Ishikawa (cell line): ENCODE measurements around the gene CDC123.
A peak's percentile ranks its signal among the peaks of the same experiment; 100 is the strongest.

Experiments
- CEBPB ChIP-seq: IDR thresholded peaks from 2 replicates; pipeline ENCODE4 v1.6.1; 2012
- CREB1 ChIP-seq: IDR thresholded peaks from 2 replicates; pipeline ENCODE4 v1.6.1; 2012; ENCODE audit warnings: low read depth
- EGR1 ChIP-seq: IDR thresholded peaks from 2 replicates; pipeline ENCODE4 v1.6.1; 2012
- EP300 ChIP-seq: IDR thresholded peaks from 2 replicates; pipeline ENCODE4 v1.6.1; 2012; ENCODE audit warnings: borderline replicate concordance
- FOXM1 ChIP-seq: IDR thresholded peaks from 2 replicates; pipeline ENCODE4 v1.6.1; 2012; ENCODE audit warnings: low read depth, borderline replicate concordance
- NFIC ChIP-seq: IDR thresholded peaks from 2 replicates; pipeline ENCODE4 v1.6.1; 2012
- RAD21 ChIP-seq: IDR thresholded peaks from 2 replicates; pipeline ENCODE4 v1.6.1; 2012; ENCODE audit warnings: low read depth
- TAF1 ChIP-seq: IDR thresholded peaks from 2 replicates; pipeline ENCODE4 v1.6.1; 2012; ENCODE audit warnings: low read depth, mild to moderate bottlenecking
- TCF12 ChIP-seq: IDR thresholded peaks from 2 replicates; pipeline ENCODE4 v1.6.1; 2012; ENCODE audit warnings: low read depth
- TEAD4 ChIP-seq: IDR thresholded peaks from 2 replicates; pipeline ENCODE4 v1.6.1; 2012
- YY1 ChIP-seq: IDR thresholded peaks from 2 replicates; pipeline ENCODE4 v1.6.1; 2012; ENCODE audit warnings: low read depth
- ZBTB7A ChIP-seq: IDR thresholded peaks from 2 replicates; pipeline ENCODE4 v1.6.1; 2012; ENCODE audit warnings: low read depth
- TF ChIP-seq, protein P1 (sequence below): IDR thresholded peaks from 2 replicates; pipeline ENCODE4 v1.6.1; 2012; ENCODE audit warnings: low read depth, mild to moderate bottlenecking
- TF ChIP-seq, protein P2 (sequence below): IDR thresholded peaks from 2 replicates; pipeline ENCODE4 v1.6.1; 2012
- TF ChIP-seq, protein P3 (sequence below): IDR thresholded peaks from 2 replicates; pipeline ENCODE4 v1.6.1; 2012

Gene CDC123

DNA sequence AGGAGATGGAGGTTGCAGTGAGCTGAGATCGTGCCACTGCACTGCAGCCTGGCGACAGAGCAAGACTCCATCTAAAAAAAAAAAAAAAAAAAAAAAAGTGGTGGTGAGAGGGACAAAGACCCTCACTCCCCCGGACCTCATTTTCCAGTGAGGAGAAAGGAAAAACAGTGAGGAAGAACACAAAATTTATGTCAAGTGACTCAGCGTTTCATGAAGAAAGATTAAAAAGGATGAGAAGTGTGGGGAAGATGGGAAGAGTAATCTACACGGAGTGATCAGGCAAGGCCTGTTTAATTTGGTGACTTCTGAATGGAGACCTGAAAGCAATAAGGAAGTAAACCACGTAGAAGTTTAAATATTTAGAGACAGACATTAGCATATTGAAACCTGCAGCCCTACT is 7.3 kb upstream of the CDC123 start:
- TF ChIP-seq TEAD4 (no peak), EGR1 (no peak), TCF12 (no peak), NFIC (no peak), RAD21 (no peak), FOXM1 (no peak)
- TF ChIP-seq, protein P1, sequence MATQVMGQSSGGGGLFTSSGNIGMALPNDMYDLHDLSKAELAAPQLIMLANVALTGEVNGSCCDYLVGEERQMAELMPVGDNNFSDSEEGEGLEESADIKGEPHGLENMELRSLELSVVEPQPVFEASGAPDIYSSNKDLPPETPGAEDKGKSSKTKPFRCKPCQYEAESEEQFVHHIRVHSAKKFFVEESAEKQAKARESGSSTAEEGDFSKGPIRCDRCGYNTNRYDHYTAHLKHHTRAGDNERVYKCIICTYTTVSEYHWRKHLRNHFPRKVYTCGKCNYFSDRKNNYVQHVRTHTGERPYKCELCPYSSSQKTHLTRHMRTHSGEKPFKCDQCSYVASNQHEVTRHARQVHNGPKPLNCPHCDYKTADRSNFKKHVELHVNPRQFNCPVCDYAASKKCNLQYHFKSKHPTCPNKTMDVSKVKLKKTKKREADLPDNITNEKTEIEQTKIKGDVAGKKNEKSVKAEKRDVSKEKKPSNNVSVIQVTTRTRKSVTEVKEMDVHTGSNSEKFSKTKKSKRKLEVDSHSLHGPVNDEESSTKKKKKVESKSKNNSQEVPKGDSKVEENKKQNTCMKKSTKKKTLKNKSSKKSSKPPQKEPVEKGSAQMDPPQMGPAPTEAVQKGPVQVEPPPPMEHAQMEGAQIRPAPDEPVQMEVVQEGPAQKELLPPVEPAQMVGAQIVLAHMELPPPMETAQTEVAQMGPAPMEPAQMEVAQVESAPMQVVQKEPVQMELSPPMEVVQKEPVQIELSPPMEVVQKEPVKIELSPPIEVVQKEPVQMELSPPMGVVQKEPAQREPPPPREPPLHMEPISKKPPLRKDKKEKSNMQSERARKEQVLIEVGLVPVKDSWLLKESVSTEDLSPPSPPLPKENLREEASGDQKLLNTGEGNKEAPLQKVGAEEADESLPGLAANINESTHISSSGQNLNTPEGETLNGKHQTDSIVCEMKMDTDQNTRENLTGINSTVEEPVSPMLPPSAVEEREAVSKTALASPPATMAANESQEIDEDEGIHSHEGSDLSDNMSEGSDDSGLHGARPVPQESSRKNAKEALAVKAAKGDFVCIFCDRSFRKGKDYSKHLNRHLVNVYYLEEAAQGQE = no peak
- TF ChIP-seq, protein P2, sequence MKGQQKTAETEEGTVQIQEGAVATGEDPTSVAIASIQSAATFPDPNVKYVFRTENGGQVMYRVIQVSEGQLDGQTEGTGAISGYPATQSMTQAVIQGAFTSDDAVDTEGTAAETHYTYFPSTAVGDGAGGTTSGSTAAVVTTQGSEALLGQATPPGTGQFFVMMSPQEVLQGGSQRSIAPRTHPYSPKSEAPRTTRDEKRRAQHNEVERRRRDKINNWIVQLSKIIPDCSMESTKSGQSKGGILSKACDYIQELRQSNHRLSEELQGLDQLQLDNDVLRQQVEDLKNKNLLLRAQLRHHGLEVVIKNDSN = no peak
- TF ChIP-seq, protein P3, sequence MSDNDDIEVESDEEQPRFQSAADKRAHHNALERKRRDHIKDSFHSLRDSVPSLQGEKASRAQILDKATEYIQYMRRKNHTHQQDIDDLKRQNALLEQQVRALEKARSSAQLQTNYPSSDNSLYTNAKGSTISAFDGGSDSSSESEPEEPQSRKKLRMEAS = no peak

DNA sequence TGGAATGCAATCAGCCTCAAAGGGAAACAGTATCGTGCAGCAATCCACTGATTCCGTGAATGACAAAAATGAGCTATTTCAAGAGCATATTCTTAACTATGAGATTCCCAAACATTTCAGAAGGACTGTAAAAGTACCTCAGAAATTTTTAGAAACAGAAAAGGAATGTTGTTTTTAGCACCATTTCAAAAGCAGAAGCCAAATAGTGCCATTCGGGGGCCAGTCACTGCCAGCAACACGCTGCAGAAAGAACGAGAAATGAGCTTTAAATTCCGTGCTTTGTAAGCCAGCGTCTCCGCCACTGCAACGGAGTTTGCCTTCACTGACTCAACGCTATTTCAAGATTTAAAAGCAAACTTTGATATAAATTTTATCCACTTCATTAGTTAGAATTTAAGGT is 6.6 kb upstream of the CDC123 start:
- no peak for TF ChIP-seq TCF12
- TF ChIP-seq, protein P3 = no peak
- TF ChIP-seq, protein P2 = no peak
- TF ChIP-seq EP300 = no peak
- no peak for TF ChIP-seq TAF1
- no peak for TF ChIP-seq CREB1
- TF ChIP-seq EGR1 = no peak
- no peak for TF ChIP-seq FOXM1
- no peak for TF ChIP-seq TEAD4
- TF ChIP-seq, protein P1 = no peak
- no peak for TF ChIP-seq CEBPB
- TF ChIP-seq YY1 = no peak
- TF ChIP-seq RAD21 = no peak
- no peak for TF ChIP-seq NFIC
- TF ChIP-seq ZBTB7A = no peak

DNA sequence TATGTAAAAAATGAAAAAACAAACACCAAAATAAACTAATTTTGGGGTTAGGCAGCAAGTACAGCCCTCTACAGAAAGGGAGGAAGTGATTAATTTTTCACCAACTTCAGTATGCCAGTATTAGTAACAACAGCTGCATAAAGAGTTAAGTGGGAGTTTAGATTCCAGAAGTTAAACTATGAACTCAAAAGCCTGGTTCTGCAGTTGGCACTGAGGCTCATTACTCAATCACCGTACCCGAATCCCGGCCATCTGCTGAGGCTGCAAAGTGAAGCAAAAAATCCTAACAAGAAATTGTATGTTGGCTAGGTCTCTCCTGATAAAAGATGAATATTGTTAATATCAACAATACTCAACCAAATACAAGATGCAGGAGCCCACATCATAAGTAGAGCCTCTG is 4.3 kb upstream of the CDC123 start:
- TF ChIP-seq TEAD4 = no peak
- TF ChIP-seq FOXM1 = no peak
- TF ChIP-seq NFIC = no peak
- no peak for TF ChIP-seq CREB1
- no peak for TF ChIP-seq EGR1
- TF ChIP-seq, protein P3 = no peak
- TF ChIP-seq RAD21 = no peak
- no peak for TF ChIP-seq TCF12
- TF ChIP-seq, protein P2 = no peak

DNA sequence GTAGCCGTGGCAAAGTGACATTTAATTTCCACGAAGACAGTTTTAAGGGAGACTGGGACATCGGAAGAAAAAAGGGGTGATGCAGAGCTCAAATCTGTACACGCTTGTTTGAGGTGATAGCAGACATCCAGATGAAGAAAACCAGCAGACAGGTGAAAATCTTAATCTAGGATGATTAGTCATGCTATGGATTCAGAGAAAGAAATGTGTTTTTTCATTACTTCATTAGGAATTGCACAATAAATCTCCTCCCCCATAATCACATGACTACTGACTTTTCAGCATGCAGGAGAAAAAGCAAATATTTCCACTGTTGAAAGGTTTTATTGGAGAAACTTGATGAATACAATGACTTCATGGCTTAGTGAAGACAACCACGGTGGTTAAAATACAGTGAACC is 2.8 kb upstream of the CDC123 start:
- TF ChIP-seq CREB1 (no peak), EGR1 (no peak), YY1 (no peak), FOXM1 (no peak), TCF12 (no peak), RAD21 (no peak), NFIC (no peak), TEAD4 (no peak), EP300 (no peak), ZBTB7A (no peak), TAF1 (no peak), CEBPB (peak; percentile 94)
- TF ChIP-seq, protein P1 = no peak
- TF ChIP-seq, protein P2 = peak; percentile 75
- TF ChIP-seq, protein P3 = no peak
